GM12892 (cell line): ENCODE results near the gene CACNB4. TPM values are rescaled to one million over a fixed set of nuclear protein-coding genes. Genes with fewer than 3 reads are reported as not detected.
"Not testable (repeated sequence)": the region's sequence is repeated elsewhere in the genome, so short reads cannot be mapped to it uniquely, and the experiment has no call there.

ENCODE experiments used
- DNase-seq: peaks from one replicate; pipeline ENCODE4 v3.0.0; 2011; ENCODE audit not compliant: insufficient read length
- FAIRE-seq: peaks from 2 replicates; lab custom pipeline; 2011; peaks lifted over from hg19 to GRCh38; lab: Jason Lieb, UNC
- POLR2A ChIP-seq: IDR thresholded peaks from 2 replicates; pipeline ENCODE4 v1.6.1; 2011; ENCODE audit warnings: low read depth, low read length, control low read depth
- POLR2AphosphoS5 ChIP-seq: IDR thresholded peaks from 2 replicates; pipeline ENCODE4 v1.6.1; 2011; ENCODE audit warnings: low read depth, low read length, control low read depth
- TAF1 ChIP-seq: IDR thresholded peaks from 2 replicates; pipeline ENCODE4 v1.6.1; 2011; ENCODE audit warnings: low read depth, mild to moderate bottlenecking, control low read depth, low read length, borderline replicate concordance
- polyA plus RNA-seq: library from polyadenylated mRNA; unstranded; fragments of >200 nt; gene quantifications from one replicate; pipeline ENCODE4 v1.2.1, GENCODE V29; 2012; ENCODE audit warnings: missing spikeins, inconsistent platforms; ENCODE audit not compliant: missing spikeins

Gene CACNB4
- 14.9 TPM for polyA plus RNA-seq

DNA sequence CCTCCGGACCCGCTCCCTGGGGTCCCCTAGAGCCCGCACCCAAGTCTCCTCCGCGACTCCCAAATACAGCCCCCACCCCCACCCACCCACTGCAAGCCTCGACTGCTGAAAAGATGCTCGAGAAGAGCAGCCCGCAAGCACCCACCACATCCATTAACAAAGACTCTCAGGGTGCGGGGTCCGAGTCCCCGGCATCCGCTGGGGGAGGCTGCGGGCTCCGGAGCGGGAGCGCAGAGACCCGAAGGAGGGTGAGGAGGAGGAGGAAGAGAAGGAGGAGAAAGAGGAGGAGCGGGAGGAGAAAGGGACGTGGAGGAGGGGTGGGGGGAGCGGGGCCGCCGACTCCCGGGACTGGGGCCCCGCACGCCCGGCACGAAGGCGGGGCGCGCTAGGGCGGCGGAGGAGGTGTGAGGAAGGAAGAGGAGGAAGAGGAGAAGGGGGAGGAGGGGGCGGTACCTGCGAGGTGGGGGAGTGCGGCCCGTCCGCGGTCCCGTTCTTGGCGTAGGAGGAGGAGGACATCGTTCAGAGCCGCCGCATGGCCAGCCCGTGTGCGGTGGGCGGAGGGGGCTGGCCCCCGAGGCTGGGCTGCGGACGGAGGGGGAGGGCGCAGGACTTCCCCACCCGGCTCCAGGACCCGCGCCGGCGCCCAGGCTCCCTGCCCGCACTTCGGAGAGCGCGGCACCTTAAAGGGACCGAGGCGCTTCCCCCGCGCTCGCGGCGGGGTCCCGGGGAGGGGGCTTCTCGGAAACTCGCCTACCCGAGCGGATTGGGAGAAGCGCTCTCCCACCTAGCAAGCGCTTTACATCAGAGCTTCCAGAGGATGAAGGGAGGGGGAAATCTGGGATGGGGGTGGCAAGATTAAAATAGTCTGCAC lies at the start of gene CACNB4:
TSS of gene CACNB4 (minus strand) at position 549 of the 871 bp plus-strand sequence.
- peak; percentile 45; the same call in 1 of the 2 replicates for TF ChIP-seq POLR2A
- no peak for TF ChIP-seq POLR2AphosphoS5
- TF ChIP-seq TAF1, result no peak
- peak; percentile 85 for FAIRE-seq
- DNase-seq, result peak; percentile 54

DNA sequence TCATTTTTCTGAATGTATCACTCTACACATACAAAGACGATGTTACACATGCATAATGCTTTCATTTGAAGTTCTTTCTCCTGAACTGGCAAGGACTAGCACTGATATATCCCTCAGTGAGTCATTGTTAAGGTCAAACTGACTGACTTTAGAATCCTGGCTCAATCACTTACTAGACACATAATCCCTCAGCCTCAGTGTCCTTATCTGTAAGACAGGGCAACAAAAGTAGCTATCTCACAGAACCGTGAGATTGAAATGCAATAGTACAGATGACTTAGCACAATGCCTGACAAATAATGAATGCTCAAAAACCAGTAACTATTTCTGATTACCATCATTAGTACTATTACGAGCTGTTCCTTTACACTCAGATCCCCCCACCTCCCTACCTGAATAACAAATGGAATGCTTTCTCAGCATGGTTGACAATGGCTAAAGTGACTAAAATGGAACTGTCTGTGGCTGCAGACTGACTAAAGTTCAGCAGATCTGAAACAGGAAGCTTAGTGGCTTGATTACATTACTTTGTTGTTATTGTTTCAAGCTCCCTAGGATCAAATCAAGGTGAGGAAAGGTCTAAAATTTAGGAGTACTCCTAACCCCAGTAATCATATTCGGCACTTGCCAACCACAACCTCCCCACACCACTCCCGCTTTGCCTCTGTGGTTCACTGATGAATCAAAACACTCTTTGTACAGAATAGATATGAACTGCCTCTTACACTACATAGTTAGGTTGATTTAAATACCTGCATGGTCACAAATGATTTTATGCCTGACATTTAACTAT lies 35.8 kb upstream of the CACNB4 start:
- TF ChIP-seq TAF1, result no peak
- DNase-seq (no peak), FAIRE-seq (peak; percentile 92)

DNA sequence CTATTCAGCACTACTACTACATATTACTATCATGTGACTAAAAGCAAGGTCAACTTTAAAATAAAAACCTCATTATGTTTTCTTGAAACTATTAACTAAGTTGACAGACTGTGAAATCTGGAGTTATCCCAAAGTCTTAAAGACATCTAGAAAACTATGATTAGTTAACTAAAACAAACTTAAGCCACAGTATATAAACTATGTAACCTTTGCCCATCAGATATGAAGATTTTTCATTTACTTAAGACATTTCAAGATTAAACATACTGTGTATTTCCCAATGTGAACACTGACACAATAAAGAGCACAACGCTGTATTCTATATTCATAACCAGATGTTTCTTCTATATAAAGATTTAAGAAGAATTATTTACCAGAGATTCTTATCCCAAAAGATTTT lies 33.5 kb upstream of the CACNB4 start:
- DNase-seq (no peak), FAIRE-seq (no peak)
- TF ChIP-seq POLR2A, result no peak
- TF ChIP-seq POLR2AphosphoS5, result no peak
- TF ChIP-seq TAF1, result no peak

DNA sequence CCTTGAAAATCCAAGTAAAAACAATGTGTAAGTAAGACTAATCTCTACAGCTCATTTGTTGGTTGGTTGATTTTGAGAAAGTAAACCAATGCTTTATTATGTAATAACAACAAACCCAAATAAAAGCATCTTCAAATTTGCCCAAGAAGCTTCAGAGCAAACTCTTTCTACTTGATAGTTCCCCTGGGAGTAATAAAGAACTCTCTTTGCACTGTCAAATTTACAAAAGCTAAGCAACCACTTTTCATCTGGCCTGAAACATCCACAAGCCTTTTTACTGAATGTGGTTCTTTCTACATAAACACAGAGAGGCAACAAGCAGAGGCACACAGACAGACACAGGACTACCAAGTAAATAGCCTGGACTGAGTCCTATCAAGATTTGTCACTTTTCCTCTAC lies 28.8 kb upstream of the CACNB4 start:
- FAIRE-seq (no peak), DNase-seq (no peak)
- TF ChIP-seq POLR2AphosphoS5 (no peak), TAF1 (no peak), POLR2A (no peak)

DNA sequence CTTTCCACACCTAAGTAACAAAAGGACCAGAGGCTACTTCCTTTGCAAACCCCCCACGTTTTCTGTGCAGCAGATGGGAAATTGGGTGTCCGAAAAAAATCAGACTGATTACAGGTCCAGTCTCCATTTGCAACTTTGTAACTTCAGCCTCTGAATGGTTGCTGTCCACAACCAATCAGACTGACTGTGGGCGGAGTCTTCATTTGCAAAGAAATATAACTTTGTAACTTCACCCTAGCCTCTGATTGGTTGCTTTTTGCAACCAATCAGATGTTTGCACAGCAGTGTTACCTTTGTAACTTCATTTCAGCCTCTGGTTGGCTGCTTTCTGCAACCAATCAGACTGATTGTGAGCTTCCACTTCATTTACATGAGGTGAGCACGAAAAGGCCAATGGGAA lies 27.8 kb upstream of the CACNB4 start:
- TF ChIP-seq POLR2AphosphoS5 (no peak), POLR2A (no peak), TAF1 (no peak)
- no peak for DNase-seq
- peak; percentile 78 for FAIRE-seq

DNA sequence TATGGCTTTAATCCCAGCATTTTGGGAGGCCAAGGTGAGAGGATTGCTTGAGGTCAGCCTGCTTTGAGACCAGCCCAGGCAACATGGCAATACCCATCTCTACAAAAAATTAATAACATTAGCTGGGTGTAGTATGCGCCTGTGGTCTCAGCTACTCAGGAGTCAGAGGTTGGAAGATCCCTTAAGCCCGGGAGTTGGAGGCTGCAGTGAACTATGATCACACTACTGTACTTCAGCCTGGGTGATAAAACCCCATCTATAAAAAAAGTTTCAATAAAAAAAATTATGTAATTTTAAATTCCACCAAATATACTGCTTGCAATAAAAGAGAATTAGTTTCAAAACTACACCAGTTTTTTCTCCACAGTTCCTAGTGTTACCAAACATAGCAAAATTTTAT lies 23.3 kb upstream of the CACNB4 start:
- FAIRE-seq, result no peak
- TF ChIP-seq TAF1 (no peak), POLR2AphosphoS5 (no peak), POLR2A (no peak)

DNA sequence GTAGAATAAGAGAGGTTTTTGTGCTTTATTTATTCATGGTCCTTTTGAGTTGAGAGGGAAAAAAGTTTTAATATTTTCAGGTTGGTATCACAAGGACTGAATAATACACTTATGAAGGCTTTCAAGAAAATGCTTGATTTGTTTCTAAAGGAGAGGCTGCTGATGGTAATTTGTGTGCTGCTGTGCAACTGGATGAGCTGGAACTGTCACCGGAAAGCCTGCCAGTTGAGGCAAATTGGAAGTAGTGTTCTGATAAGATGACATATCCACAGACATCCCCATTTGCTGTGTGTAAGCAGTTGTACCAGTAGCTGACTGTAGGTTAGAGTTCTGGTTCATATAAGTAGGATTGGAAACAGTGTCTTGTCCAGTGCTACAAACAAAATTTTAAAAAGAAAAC lies 21.6 kb upstream of the CACNB4 start:
- DNase-seq (no peak), FAIRE-seq (no peak)
- TF ChIP-seq POLR2AphosphoS5, result no peak

More for the DNA sequence above, 23.3 kb upstream of the CACNB4 start:
- DNase-seq, result no peak

DNA sequence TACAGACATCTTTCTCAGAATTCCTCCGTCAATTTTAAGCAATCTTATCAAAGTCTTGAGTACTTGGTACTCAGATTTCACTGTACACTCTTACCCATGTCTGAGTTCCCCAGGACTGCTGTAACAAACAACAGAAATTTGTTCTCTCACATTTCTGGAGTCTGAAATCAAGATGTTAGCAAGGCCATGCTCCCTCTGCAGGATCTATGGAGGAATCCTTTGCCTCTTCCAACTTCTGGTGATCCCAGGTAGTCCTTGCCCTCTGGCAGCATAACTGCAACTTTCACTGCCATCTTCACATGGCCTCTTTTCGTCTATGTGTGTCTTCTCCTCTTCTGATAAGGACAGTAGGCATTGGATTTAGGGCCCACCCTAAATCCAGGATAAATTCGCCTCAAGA lies 17.1 kb upstream of the CACNB4 start:
- DNase-seq (no peak), FAIRE-seq (no peak)
- TF ChIP-seq TAF1 (no peak), POLR2AphosphoS5 (no peak), POLR2A (no peak)

DNA sequence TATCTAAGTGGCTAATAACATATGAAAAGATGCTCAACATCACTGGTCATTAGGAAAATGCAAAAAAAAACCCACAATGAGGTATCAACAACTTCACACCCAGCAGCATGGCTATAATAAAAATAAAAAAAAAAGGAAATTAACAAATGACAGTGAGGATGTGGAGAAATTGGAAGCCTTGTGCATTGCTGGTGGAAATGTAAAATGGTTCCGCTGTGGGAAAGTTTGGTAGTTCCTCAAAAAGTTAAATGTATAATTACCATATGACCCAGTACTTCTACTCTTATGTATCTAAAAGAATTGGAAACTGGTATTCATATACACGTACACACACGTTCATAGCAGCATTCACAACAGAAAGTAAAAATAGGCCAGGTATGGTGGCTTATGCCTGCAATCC lies 15.5 kb upstream of the CACNB4 start:
- TF ChIP-seq TAF1 (no peak), POLR2A (no peak), POLR2AphosphoS5 (no peak)
- no peak for DNase-seq
- no peak for FAIRE-seq

DNA sequence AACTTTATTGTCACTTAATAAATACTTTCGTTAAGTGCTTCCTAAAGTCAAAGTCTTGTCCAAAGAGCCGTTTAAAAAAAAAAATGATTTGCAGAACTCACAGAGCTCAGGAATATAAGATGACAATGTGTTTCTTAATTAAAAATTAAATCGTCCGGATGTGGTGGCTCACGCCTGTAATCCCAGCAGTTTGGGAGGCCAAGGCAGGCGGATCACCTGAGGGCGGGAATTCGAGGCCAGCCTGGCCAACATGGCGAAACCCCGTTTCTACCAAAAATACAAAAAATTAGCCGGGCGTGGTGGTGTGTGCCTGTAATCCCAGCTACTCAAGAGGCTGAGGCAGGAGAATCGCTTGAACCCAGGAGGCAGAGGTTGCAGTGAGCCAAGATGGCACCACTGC lies 8.3 kb upstream of the CACNB4 start:
- not testable (repeated sequence) for FAIRE-seq

DNA sequence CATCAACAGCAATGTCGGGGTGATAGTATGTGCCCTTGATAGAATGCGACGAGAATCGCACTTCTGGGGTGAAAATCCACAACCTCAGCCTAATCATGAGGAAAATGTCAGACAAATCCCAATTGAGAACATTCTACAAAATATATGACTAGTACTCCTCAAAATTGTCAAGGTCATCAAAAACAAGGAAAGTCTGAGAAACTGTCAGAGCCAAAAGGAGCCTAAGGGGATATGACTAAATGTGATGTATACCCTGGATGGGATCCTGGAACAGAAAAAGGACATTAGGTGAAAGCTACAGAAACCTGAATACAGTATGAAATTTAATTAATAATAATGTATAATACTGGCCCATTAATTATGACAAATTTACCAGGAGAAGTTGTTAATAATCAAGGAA lies 7.6 kb upstream of the CACNB4 start:
- DNase-seq (no peak), FAIRE-seq (no peak)
- TF ChIP-seq POLR2AphosphoS5 (no peak), TAF1 (no peak), POLR2A (no peak)

More for the DNA sequence above, 8.3 kb upstream of the CACNB4 start:
- DNase-seq, result not testable (repeated sequence)

DNA sequence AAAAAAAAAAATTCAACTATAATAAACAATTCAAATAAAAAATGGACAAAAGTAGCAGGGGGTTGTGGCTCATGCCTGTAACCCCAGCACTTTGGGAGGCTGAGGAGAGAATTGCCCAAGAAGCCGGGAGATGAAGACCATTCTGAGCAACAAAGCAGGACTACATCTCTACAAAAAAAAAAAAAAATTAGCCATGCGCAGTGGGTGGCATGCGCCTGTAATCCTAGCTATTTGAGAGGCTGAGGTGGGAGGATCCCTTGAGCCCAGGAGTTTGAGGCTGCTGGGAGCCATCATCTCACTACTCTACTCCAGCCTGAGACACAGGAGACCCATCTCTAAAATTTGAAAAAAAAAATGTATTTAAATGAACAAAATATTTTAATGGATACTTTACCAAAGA lies 4.4 kb upstream of the CACNB4 start:
- DNase-seq (no peak), FAIRE-seq (no peak)
- no peak for TF ChIP-seq TAF1
- TF ChIP-seq POLR2A, result no peak
- TF ChIP-seq POLR2AphosphoS5, result no peak
